HG02588 (cell line): Measurements from ENCODE around the gene CHST13.

ENCODE experiments used
- ATAC-seq: cut with Tn5 transposase; IDR thresholded peaks from one replicate; pipeline ENCODE4 v1.9.1; 2021; ENCODE audit warnings: mild to moderate bottlenecking, moderate library complexity; ENCODE audit not compliant: unreplicated experiment

Gene CHST13

GRCh38 chr3:126487151-126487771, 36.7 kb upstream of the CHST13 start:
- ATAC-seq, result no peak

DNA sequence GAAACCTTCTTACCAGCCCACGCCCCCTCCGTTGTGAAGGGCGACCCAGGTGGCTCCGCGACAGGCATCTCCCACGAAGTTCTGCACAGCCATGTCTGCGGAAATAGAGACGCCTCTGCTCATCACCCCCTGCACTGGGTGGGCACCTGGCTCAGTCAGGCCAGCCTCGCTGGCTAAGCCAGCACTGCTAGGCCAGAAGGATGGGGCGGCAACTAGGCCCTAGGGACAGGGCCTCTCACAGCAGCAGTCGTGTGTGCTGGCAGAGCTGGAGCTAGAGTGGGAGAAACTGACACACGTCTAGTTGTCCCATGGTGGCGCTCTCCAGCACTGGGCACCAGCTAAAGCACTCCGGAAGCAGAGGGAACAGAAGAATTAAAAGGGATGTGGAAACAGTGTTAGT, 35.8 kb upstream of the CHST13 start:
- ATAC-seq, result no peak

- no peak for ATAC-seq
Observed at GRCh38 chr3:126488886-126489569, 34.9 kb upstream of the CHST13 start.

DNA sequence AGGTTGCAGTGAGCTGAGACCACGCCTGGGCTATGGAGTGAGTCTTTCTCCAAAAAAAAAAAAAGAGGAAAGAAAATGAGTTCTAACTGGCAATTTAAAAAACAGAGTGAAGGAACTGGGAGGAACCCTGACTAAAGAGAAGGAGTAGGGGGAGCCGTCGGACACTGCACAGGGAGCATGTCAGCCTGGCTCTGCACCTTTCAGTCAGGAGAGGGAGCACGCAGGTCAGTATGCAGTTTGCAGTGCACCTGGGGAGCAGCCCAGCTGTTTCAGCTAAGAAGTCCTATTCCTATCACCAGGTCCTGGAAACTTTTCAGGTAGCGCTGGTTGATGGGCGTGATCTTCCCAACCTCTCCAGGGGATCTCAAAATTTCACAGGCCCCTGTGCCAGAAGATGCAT, 33.3 kb upstream of the CHST13 start:
- no peak for ATAC-seq

- no peak for ATAC-seq
Observed at GRCh38 chr3:126491221-126492013, 32.5 kb upstream of the CHST13 start.

DNA sequence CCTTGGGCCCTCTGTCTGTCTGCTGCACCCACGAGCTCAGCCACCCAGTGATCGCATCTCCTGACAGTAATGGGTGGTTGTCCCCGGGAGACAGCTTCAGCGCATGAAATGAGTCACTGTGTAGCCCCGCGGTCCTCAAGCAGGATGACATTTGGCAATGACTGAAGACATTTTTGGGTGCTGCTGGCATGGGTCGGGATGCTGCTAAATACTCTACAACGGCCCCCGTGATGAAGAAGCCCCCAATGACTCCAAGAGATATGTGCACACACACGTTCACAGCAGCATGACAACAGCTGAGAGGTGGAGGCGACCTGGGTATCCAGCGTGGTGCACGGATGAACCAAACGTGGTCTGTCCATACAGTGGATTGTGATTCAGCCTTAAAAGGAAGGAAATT, 30.9 kb upstream of the CHST13 start:
- no peak for ATAC-seq

DNA sequence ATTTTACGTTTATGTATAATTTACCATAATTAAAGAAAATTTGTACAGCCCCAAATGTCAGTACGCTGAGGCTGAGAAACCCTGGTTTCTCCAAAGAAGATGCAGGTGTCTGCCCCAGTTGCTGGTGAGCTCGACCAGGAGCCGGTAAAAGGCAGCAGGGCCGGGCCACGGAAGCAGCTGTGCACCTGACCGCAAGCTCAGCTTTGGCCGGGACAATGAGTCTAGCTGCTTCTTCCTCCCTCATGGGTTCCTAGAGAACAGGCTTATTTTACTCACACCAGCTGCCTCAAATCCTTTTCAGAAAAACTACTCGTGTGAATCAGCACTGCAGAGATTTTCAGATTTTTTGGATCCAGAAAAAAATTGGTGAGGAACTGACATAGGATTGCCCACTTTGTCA, 30.2 kb upstream of the CHST13 start:
- ATAC-seq, result no peak

DNA sequence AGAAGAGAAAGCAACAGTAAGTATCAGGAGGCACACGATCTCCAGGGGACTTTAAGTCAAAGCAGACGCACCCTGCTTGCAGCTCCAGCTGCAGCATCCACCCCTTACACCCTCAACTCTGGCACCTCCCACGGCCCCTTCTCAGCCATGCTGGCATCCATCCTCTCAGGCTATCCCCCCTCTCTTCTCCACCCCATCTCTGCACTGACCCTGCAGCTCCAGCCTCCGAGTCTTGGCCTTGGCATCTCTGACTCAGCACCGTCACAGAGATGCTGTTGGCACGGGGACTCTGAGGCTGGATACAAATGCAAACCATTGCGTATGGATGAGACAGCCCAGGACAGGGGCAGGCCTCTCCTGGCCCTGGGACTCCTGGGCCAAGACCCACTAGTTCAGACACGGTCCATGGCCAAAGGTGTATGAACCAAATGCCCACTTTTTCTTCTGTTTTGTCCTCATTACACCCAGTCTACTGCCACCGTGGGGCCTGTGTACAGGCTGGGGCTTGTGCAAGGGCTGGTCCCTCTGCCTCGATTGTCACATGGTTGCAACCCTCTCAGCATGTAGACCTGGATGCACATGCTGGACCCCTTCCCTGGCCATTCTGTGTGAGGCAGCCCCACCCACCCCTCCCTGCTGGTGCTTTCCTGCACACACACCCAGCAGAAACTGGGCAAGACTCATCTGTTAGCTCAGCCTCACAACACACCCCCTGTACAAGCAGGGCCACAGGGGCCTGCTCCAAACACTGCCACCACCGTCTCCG, 29.6 kb upstream of the CHST13 start:
- no peak for ATAC-seq

DNA sequence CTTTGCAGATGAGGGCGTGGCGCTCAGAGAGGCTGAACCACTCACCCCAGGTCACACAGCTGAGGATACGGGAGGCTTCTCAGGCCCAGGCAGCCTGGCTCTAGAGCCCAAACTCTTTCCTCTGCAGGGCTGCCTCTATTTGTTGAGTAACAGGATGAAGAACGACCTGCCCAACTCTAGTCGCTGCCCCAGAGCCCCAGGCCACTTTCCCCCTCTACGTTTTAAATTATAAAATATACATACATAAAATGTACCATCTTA, 29.1 kb upstream of the CHST13 start:
- no peak for ATAC-seq

GRCh38 chr3:126495786-126496185, 28.2 kb upstream of the CHST13 start:
- no peak for ATAC-seq

DNA sequence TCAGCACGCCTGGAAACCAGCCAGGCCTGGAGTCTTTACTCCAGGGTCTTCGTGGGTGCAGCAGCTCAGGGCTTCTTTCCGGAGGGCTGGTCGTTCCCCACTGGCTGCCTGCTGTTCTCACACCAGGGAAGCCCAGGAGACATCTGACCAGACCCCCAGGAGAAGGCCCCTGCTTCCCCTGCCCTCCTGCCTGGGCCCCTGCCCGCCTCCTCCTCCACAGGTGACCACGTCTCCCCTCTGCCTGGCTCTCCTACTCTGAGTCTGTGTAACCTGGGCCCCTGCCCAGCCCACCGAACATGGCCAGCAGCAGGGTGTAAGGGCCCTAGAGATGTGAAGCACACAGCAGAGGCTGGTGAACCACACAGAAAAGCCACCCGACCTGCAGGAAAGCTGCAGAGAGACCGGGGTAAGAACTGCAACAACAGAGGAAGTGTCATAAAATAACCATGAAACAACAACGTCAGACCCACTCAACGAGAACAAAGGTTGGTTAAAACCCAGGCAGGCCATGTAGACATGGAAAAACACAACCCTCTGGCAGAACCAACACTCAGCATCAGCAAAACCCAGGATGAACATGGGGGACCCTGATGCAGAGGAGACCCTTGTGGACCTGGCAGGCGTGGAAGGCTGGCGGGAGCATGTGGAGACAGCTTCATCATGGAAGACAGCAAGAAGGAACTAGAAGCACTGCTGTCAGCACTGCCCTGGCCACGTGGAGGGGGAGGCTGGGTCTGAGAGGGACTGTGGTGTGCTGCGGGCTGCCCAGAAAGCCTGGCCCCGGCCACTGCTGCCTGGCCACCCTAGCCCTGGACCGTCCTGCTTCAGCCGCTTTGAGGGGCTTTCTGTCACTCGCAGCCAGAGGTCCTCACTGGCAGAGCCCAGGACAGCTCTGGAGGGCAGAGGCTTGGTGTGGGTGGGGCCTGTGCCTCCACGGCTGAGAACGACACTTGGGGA, 26.8 kb upstream of the CHST13 start:
- ATAC-seq, result no peak

DNA sequence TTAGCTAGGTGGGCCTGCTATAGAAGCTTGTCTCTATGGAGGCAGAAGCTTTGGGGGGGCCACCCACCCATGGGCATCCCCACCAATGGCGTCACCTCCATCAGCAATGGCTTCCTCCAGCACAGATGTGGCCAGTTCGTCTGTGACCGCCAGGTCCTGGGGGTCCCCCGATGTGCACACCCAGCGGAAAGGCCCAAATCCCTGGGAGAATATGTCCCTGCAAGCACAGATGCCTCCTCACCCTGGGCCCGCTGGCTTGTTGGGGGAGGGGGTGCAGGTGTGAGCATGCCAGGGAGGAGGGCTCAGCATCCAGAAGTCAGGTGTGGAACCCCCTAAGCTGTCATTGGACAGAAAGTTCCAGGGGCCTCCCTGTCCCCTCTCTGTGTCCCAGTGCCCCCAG, 26.0 kb upstream of the CHST13 start:
- ATAC-seq, result no peak

DNA sequence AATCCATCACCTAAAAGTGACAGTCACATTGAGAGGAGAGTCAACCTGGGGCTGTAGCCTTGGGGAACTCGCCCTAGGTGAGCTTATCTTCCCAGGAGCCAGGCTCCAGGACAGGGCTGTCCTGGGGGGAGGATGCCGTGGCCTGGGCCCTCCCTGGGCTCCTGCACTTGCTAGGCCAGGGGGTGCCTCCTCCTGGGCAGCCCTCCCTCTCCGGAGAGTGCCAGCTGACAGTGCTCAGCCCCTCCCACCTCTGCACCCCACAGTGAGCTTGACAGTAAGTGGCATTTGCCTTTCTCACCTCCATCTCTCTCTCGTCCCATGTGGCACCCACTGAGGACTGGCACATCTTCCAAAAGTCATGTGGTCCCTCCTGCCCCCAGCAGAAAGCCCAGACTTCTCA, 25.5 kb upstream of the CHST13 start:
- no peak for ATAC-seq

DNA sequence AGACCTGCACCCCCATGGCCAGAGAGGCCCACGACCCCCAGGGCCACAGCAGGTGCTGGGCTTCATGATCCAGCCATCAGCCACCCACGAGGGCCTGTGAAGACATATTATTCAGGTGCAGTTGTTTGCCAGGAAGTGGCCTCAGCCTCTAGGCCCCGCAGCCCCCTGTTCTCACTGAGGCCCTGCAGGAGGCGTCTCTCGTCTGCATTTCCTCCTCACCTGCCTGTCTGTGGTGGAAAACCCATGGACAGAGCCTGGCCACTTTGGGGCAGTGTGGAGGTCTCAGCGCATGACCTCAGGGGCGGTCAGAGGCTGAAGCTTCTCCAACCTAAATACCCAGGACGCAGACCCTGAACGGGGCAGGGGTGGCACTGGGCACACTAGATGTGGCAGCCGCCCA, 25.0 kb upstream of the CHST13 start:
- no peak for ATAC-seq

DNA sequence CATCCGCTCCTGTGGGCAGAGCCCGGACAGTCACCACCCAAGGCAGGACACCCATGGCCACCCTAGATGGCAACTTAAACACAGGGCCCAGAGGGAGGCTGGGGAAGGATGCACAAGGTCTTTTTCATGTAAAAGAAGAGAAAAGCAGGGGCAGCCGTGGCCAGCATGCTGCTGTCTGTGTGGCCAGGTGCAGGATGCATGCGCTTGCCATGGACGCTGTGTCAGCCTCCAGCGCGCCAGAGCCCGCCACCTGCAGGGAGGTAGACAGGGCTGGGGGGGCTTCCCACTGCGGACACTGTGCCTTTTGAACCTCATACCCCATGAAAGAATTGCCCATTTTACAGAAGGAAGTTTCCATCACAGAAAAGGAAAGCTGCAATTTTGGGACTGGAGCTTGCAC, 24.6 kb upstream of the CHST13 start:
- no peak for ATAC-seq

- no peak for ATAC-seq
Observed at GRCh38 chr3:126500016-126500415, 23.9 kb upstream of the CHST13 start.

DNA sequence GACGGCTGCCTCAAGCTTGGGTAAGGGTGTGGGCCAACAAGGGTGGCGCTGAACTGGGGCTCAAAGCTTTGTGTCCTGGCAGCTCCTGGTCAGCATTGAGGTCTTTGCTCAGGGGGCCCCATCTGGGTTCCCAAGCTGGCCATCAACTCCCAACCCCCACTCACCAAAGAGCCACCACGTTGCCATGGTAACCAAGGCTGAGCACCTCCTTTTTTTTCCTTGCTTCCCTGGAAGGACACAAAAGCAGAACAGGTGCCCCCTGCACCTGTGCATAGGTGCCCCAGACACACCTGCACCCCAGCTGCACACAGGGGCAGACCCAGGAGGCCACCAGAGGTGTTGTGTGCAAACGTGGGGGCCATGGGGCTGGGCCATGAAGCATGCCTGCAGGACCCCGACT, 22.9 kb upstream of the CHST13 start:
- ATAC-seq, result no peak

- no peak for ATAC-seq
Observed at GRCh38 chr3:126501736-126502135, 22.2 kb upstream of the CHST13 start.

GRCh38 chr3:126502656-126503055, 21.3 kb upstream of the CHST13 start:
- ATAC-seq, result no peak

GRCh38 chr3:126503701-126504100, 20.3 kb upstream of the CHST13 start:
- no peak for ATAC-seq

DNA sequence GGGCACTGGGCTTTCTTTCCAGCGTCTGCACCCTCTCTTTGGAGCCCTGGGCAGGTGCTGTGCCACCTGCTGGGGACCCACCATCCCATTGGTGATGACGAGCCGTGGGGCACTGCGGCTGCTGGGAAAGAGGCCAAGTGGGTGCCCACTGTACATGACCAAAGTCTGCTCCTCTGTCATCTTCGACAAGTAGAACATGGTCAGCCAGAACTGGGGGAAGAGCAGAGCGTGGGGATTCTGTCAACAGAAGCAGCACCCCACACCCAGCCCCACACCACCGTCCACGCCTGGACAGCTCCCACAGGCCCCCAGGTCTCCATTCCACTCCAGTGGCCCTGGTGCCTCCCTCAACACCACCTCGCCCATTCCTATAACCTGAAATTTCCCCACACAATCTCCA, 16.1 kb upstream of the CHST13 start:
- ATAC-seq, result no peak
